K562 (cell line): ENCODE measurements around the gene LMBRD1. TPM values are rescaled to one million over a fixed set of nuclear protein-coding genes. Genes with fewer than 3 reads are reported as not detected.

Experiments used
- ATAC-seq: fragments of 200-7000 bp; cut with Tn5 transposase; 3 replicates; pipeline ENCODE4 v1.9.1; 2020; ENCODE audit warnings: moderate library complexity
- BruUV-seq: library from RNA; stranded (reverse); fragments of 400-500 nt; replicated peaks from 2 replicates; lab custom pipeline; 2021; lab: Mats Ljungman, UMichigan
- CTCF ChIA-PET: fragments of 300-600 bp; formaldehyde crosslinking; extraction: SDS; loops from one replicate; lab custom pipeline; 2021; ENCODE audit warnings: low intra/inter-chr PET ratio; lab: Yijun Ruan, JAX
- POLR2A ChIA-PET: fragments of 300-600, 350-650 bp; sonication (Branson Sonifier 250); formaldehyde crosslinking; extraction: SDS; loops from one replicate; lab custom pipeline; 2021; ENCODE audit warnings: antibody characterized with exemption, inconsistent platforms; lab: Yijun Ruan, JAX
- DNase-seq, 4 experiments: peaks; one replicate each; pipeline versions ENCODE4 v3.0.0 to v3.0.0-alpha.2; 2011 to 2018; ENCODE audit warnings: low spot score in 3 of 4, mixed read lengths in 3 of 4; ENCODE audit errors: extremely low read depth in 1 of 4
- FAIRE-seq: peaks from 2 replicates; lab custom pipeline; 2011; peaks lifted over from hg19 to GRCh38; lab: Jason Lieb, UNC
- H2AFZ ChIP-seq: 2 replicates; pipeline ENCODE4 v1.6.0; 2011; ENCODE audit warnings: low read depth, low read length, control low read depth, inconsistent platforms
- H3K27ac ChIP-seq: fragments of 200-600 bp; 3 replicates; pipeline ENCODE4 v1.8.0; 2011; ENCODE audit warnings: low read depth, mild to moderate bottlenecking, control low read depth, inconsistent platforms, low read length, moderate library complexity, mixed read lengths; ENCODE audit errors: extremely low read depth
- H3K27me3 ChIP-seq, 2 experiments: fragments of 300-600 bp in 1 of 2; 2 replicates in 1 of 2; 3 replicates in 1 of 2; pipeline versions ENCODE4 v1.6.0 to v1.8.0; 2011; ENCODE audit warnings: inconsistent platforms in 2 of 2, low read length in 2 of 2, mild to moderate bottlenecking in 1 of 2, mixed read lengths in 1 of 2, moderate library complexity in 1 of 2; ENCODE audit not compliant: control insufficient read depth in 2 of 2, insufficient read depth in 2 of 2
- H3K36me3 ChIP-seq: fragments of 300-600 bp; 3 replicates; pipeline ENCODE4 v1.8.0; 2011; ENCODE audit warnings: mild to moderate bottlenecking, low read length, inconsistent platforms; ENCODE audit not compliant: control insufficient read depth, insufficient read depth
- H3K4me1 ChIP-seq, 2 experiments: fragments of 200-600 bp in 1 of 2; replicated peaks in 1 of 2; 2 replicates in 1 of 2; 3 replicates in 1 of 2; pipeline versions ENCODE4 v1.5.1 to v1.8.0; 2011; ENCODE audit warnings: inconsistent platforms in 2 of 2, low read length in 2 of 2, mild to moderate bottlenecking in 1 of 2, mixed read lengths in 1 of 2, moderate library complexity in 1 of 2; ENCODE audit not compliant: control insufficient read depth in 2 of 2, insufficient read depth in 2 of 2
- H3K4me2 ChIP-seq: 2 replicates; pipeline ENCODE4 v1.6.1; 2011; ENCODE audit warnings: low read length, control low read depth, inconsistent platforms, mixed read lengths; ENCODE audit not compliant: insufficient read depth
- H3K4me3 ChIP-seq: fragments of 200-600 bp; sonication (generic), shearing (Covaris generic); 2 replicates; pipeline ENCODE4 v1.5.1; 2016; ENCODE audit warnings: control low read depth, inconsistent platforms
- H3K79me2 ChIP-seq: fragments of 200-600 bp; 3 replicates; pipeline ENCODE4 v1.8.0; 2011; ENCODE audit warnings: low read length, inconsistent platforms; ENCODE audit not compliant: control insufficient read depth, insufficient read depth
- H3K9ac ChIP-seq, 2 experiments: 2 replicates each; pipeline versions ENCODE4 v1.6.0 to v1.6.1; 2011; ENCODE audit warnings: low read depth in 2 of 2, low read length in 2 of 2, control low read depth in 1 of 2, inconsistent platforms in 1 of 2, mild to moderate bottlenecking in 1 of 2, mixed read lengths in 1 of 2; ENCODE audit not compliant: insufficient read depth in 1 of 2
- H3K9me1 ChIP-seq: one replicate; pipeline ENCODE4 v1.6.0; 2011; ENCODE audit warnings: inconsistent platforms, mild to moderate bottlenecking, low read length, moderate library complexity; ENCODE audit not compliant: control insufficient read depth, insufficient read depth
- H3K9me3 ChIP-seq: replicated peaks from 2 replicates; pipeline ENCODE4 v1.5.1; 2011; ENCODE audit warnings: low read depth, low read length, inconsistent platforms; ENCODE audit not compliant: control insufficient read depth, insufficient read depth
- H4K20me1 ChIP-seq: replicated peaks from 2 replicates; pipeline ENCODE4 v1.6.1; 2011; ENCODE audit warnings: low read length, inconsistent platforms, mixed read lengths; ENCODE audit not compliant: control insufficient read depth, insufficient read depth
- ATF3 ChIP-seq, 2 experiments: fragments of 450-650 bp in 1 of 2; sonication (generic) in 1 of 2; formaldehyde crosslinking in 1 of 2; IDR thresholded peaks in 1 of 2; conservative IDR thresholded peaks in 1 of 2; 2 replicates each; pipeline versions ENCODE4 v1.6.1 to v1.8.1; 2016 to 2023; ENCODE audit warnings: mild to moderate bottlenecking in 2 of 2, moderate library complexity in 2 of 2, inconsistent platforms in 1 of 2, missing genetic modification reagents in 1 of 2
- CEBPB ChIP-seq: fragments of 450-650 bp; IDR thresholded peaks from 2 replicates; pipeline ENCODE4 v1.6.1; 2016; ENCODE audit warnings: missing genetic modification characterization, missing compliant biosample characterization
- CEBPG ChIP-seq, 3 experiments: fragments of 200-800 bp in 1 of 3; sonication (Bioruptor generic) in 1 of 3; sonication (generic) in 1 of 3; formaldehyde crosslinking in 1 of 3; IDR thresholded peaks in 2 of 3; conservative IDR thresholded peaks in 1 of 3; 2 replicates each; pipeline versions ENCODE4 v1.6.1 to v1.8.0; 2016 to 2022; ENCODE audit warnings: missing compliant biosample characterization in 2 of 3, missing genetic modification characterization in 2 of 3, mild to moderate bottlenecking in 1 of 3, missing genetic modification reagents in 1 of 3
- GATAD2A ChIP-seq: fragments of 450-650 bp; IDR thresholded peaks from 2 replicates; pipeline ENCODE4 v1.6.1; 2017
- GTF2A2 ChIP-seq: IDR thresholded peaks from 2 replicates; pipeline ENCODE4 v1.6.1; 2016; ENCODE audit warnings: mild to moderate bottlenecking, missing genetic modification characterization, missing compliant biosample characterization
- MEIS2 ChIP-seq: fragments of 450-650 bp; IDR thresholded peaks from 2 replicates; pipeline ENCODE4 v1.6.1; 2014; ENCODE audit warnings: mild to moderate bottlenecking; ENCODE audit not compliant: partially characterized antibody
- NCOA6 ChIP-seq: fragments of 450-650 bp; IDR thresholded peaks from 2 replicates; pipeline ENCODE4 v1.6.1; 2017; ENCODE audit warnings: mild to moderate bottlenecking
- PATZ1 ChIP-seq: fragments of 250-450 bp; sonication (Bioruptor Pico); IDR thresholded peaks from 2 replicates; pipeline ENCODE4 v1.5.0; 2020; ENCODE audit warnings: mild to moderate bottlenecking, borderline replicate concordance
- PHF20 ChIP-seq: fragments of 450-650 bp; IDR thresholded peaks from 2 replicates; pipeline ENCODE4 v1.6.1; 2018; ENCODE audit not compliant: partially characterized antibody
- POLR2AphosphoS2 ChIP-seq: IDR thresholded peaks from 2 replicates; pipeline ENCODE4 v1.6.1; 2012; ENCODE audit warnings: low read length, improper control_type of control experiment
- POLR2AphosphoS5 ChIP-seq: IDR thresholded peaks from 2 replicates; pipeline ENCODE4 v1.6.1; 2011; ENCODE audit warnings: mild to moderate bottlenecking, low read depth, low read length, moderate library complexity; ENCODE audit not compliant: control insufficient read depth, insufficient read depth
- TCF3 ChIP-seq: sonication (generic); formaldehyde crosslinking; IDR thresholded peaks from 2 replicates; pipeline ENCODE4 v1.4.0; 2020; ENCODE audit warnings: mild to moderate bottlenecking, missing genetic modification reagents
- ZNF239 ChIP-seq: fragments of 250-450 bp; sonication (Bioruptor Pico); IDR thresholded peaks from 2 replicates; pipeline ENCODE4 v1.4.0; 2020; ENCODE audit warnings: mild to moderate bottlenecking
- ZNF830 ChIP-seq: fragments of 250-450 bp; sonication (Bioruptor Pico); IDR thresholded peaks from 2 replicates; pipeline ENCODE4 v1.5.0; 2021; ENCODE audit warnings: mild to moderate bottlenecking
- WGBS: fragments of 100-300 bp; shearing (Covaris generic); methylation state at CpG from one replicate; pipeline ENCODE4 v1.1.6; 2016; ENCODE audit warnings: low coverage, mixed read lengths; ENCODE audit not compliant: insufficient coverage; ENCODE audit errors: missing lambda C conversion rate; 5-methylcytosine and 5-hydroxymethylcytosine counted together
- in situ Hi-C: fragments of 300-500 bp; cut with MboI; formaldehyde crosslinking; loops from 4 replicates; pipeline ENCODE4 v1.15.0; 2018; ENCODE audit warnings: inconsistent platforms, mixed read lengths
- intact Hi-C: fragments of 100-400 bp; cut with micrococcal nuclease; formaldehyde crosslinking; loops from 2 replicates; pipeline ENCODE4 v1.14.2; 2022
- polyA plus RNA-seq, 8 experiments: library from polyadenylated mRNA; depleted of rRNA in 4 of 8; stranded (reverse) in 5 of 8; unstranded in 3 of 8; fragments of >200 nt; fragmentation: Nextera tagmentation in 2 of 8; fragmentation: Illumina TruSeq in 1 of 8; extraction: Ambion mirVana in 2 of 8; extraction: Trizol in 1 of 8; gene quantifications; 2 replicates each; pipeline versions ENCODE4 v1.2.1 to v1.2.3, GENCODE V29; 2011 to 2014; ENCODE audit warnings: inconsistent platforms in 1 of 8, missing spikeins in 1 of 8
- total RNA-seq, 7 experiments: library from RNA; depleted of rRNA in 6 of 7; stranded (reverse); fragments of >200 nt in 6 of 7; fragmentation: Illumina TruSeq in 2 of 7; extraction: Trizol in 2 of 7; gene quantifications; 2 replicates each; pipeline versions ENCODE4 v1.2.1 to v1.2.3, GENCODE V29; 2011 to 2021; ENCODE audit warnings: low replicate concordance in 1 of 7

The LMBRD1 gene
- total and polyA plus RNA-seq, 9 of the 15 experiments (the other 6 are each of a cell fraction or from before 2014, with no cell fraction given): 14.0 to 85.2 (median 26.5) TPM

GRCh38 chr6:69693762-69694161 lies 103.0 kb downstream of the LMBRD1 start (continued):
- TF ChIP-seq GTF2A2 (tag) (no peak), MEIS2 (no peak), ZNF830 (CRISPR knock-in tag) (no peak), PHF20 (no peak), POLR2AphosphoS5 (no peak), NCOA6 (no peak)

- DNase-seq: no peak
- Histone ChIP-seq H2AFZ (no peak overlapping the region), H3K27ac (no peak overlapping the region), H3K9me3 (no peaks in the 10 kb centered on the region), H3K36me3 (no peaks in the 10 kb centered on the region), H3K4me1 (no peaks in the 10 kb centered on the region), H3K79me2 (no peaks in the 10 kb centered on the region), H3K27me3 (no peaks in the 10 kb centered on the region), H4K20me1 (no peaks in the 10 kb centered on the region), H3K4me2 (no peak overlapping the region), H3K9me1 (no peaks in the 10 kb centered on the region), H3K4me3 (no peak overlapping the region), H3K9ac (no peak overlapping the region)
- BruUV-seq: no TSS peak
- in situ Hi-C loops (no loop called here), intact Hi-C loops (no loop called here)
- CTCF ChIA-PET: no interaction called here
- WGBS: no CpG with 5 or more reads among the region's 1 CpG
- FAIRE-seq: no peak
- TF ChIP-seq POLR2AphosphoS2 (no peak), CEBPB (tag) (peak; percentile 49; the same call in 1 of the 2 replicates), PATZ1 (CRISPR knock-in tag) (no peak), CEBPG (CRISPR knock-in tag; IDR thresholded peaks at IDR 0.05) (no peak), CEBPG (tag; conservative IDR thresholded peaks at IDR 0.05 in 1 of 2, IDR thresholded peaks at IDR 0.05 in 1 of 2) (peak; percentile 53 to 87), GATAD2A (no peak), ZNF239 (no peak), ATF3 (IDR thresholded peaks at IDR 0.05) (peak; percentile 56), ATF3 (CRISPR knock-in tag; conservative IDR thresholded peaks at IDR 0.05) (no peak), TCF3 (CRISPR knock-in tag) (no peak)
- no peak for ATAC-seq
- POLR2A ChIA-PET: no interaction called here
These were observed 105.8 kb downstream of the LMBRD1 start for GRCh38 chr6:69690986-69691385.
